Right atrium auricular region (tissue), 2 donors: ENCODE measurements around the gene LSM7. TPM values are rescaled to one million over a fixed set of nuclear protein-coding genes. Genes with fewer than 3 reads are reported as not detected.

Experiments
- DNase-seq: peaks from one replicate; pipeline ENCODE4 v3.0.0-alpha.2; 2019; ENCODE audit warnings: low spot score
- H3K27ac ChIP-seq, 2 donors: fragments of 200-600 bp; sonication (generic); 1 replicate in 1 of 2; 2 replicates in 1 of 2; pipeline ENCODE4 v1.5.1; 2016 to 2019
- H3K27me3 ChIP-seq, 2 donors: fragments of 200-600 bp; sonication (generic); one replicate each; pipeline versions ENCODE4 v1.5.1 to v1.6.0; 2017 to 2019
- H3K36me3 ChIP-seq: fragments of 200-600 bp; sonication (generic); one replicate; pipeline ENCODE4 v1.5.1; 2016
- H3K4me1 ChIP-seq, 2 donors: fragments of 200-600 bp; sonication (generic); one replicate each; pipeline versions ENCODE4 v1.5.1 to v1.6.0; 2017 to 2019
- H3K4me3 ChIP-seq, 2 donors: fragments of 200-600 bp; sonication (generic); 1 replicate in 1 of 2; 2 replicates in 1 of 2; pipeline ENCODE4 v1.5.1; 2017 to 2019; ENCODE audit warnings: mild to moderate bottlenecking in 1 of 2, moderate library complexity in 1 of 2
- H3K9me3 ChIP-seq, 2 donors: fragments of 200-600 bp; sonication (generic); one replicate each; pipeline ENCODE4 v1.5.1; 2019
- CTCF ChIP-seq, 2 donors: fragments of 200-600 bp; sonication (generic); IDR thresholded peaks; one replicate each; pipeline ENCODE4 v1.5.1; 2019; ENCODE audit warnings: antibody characterized with exemption in 2 of 2
- total RNA-seq, 2 donors: library from RNA; depleted of rRNA; stranded (reverse); fragments of >200 nt; gene quantifications; one replicate each; pipeline ENCODE4 v1.1.0, GENCODE V29; 2016

Gene LSM7
- total RNA-seq, 2 donors from 2014 or later: 38.6 to 104 TPM

- no peak overlapping the region for H3K4me3 ChIP-seq
- no peaks in the 10 kb centered on the region for H3K9me3 ChIP-seq
- H3K27me3 ChIP-seq: no peaks in the 10 kb centered on the region
- H3K27ac ChIP-seq: no peak overlapping the region
- DNase-seq: no peak
- H3K36me3 ChIP-seq: peaks cover 14% of the 10 kb centered on the region
- TF ChIP-seq CTCF (IDR thresholded peaks at IDR 0.05): no peak
- H3K4me1 ChIP-seq: peaks cover 0 to 4% of the 10 kb centered on the region in 2 donors
Observed at GRCh38 chr19:2320049-2320448, 8.3 kb downstream of the LSM7 start.

GRCh38 chr19:2319551-2319950, 8.8 kb downstream of the LSM7 start:
- H3K27ac ChIP-seq: no peak overlapping the region
- no peak overlapping the region for H3K4me3 ChIP-seq
- peaks cover 0 to 4% of the 10 kb centered on the region in 2 donors for H3K4me1 ChIP-seq
- peaks cover 14% of the 10 kb centered on the region for H3K36me3 ChIP-seq
- TF ChIP-seq CTCF (IDR thresholded peaks at IDR 0.05): no peak
- peaks cover 0 to 3% of the 10 kb centered on the region in 2 donors for H3K9me3 ChIP-seq
- no peak for DNase-seq
- no peaks in the 10 kb centered on the region for H3K27me3 ChIP-seq

GRCh38 chr19:2318923-2319322, 9.5 kb downstream of the LSM7 start:
- Histone ChIP-seq H3K4me3 (no peak overlapping the region), H3K27ac (no peak overlapping the region), H3K4me1 (peaks cover 0 to 4% of the 10 kb centered on the region in 2 donors), H3K9me3 (peaks cover 0 to 3% of the 10 kb centered on the region in 2 donors), H3K27me3 (no peaks in the 10 kb centered on the region), H3K36me3 (peaks cover 14% of the 10 kb centered on the region)
- no peak for DNase-seq
- no peak for TF ChIP-seq CTCF (IDR thresholded peaks at IDR 0.05)

- Histone ChIP-seq H3K27me3 (peaks cover 0 to under 1% of the 10 kb centered on the region in 2 donors), H3K36me3 (peaks cover 5% of the 10 kb centered on the region), H3K9me3 (peaks cover 0 to 3% of the 10 kb centered on the region in 2 donors), H3K4me1 (peaks cover 0 to 4% of the 10 kb centered on the region in 2 donors), H3K27ac (no peak overlapping the region), H3K4me3 (no peak overlapping the region)
- no peak for TF ChIP-seq CTCF (IDR thresholded peaks at IDR 0.05)
- DNase-seq: no peak
Observed at GRCh38 chr19:2317756-2318155, 10.6 kb downstream of the LSM7 start.

- H3K27ac ChIP-seq: no peak overlapping the region
- H3K36me3 ChIP-seq: peaks cover 4% of the 10 kb centered on the region
- H3K9me3 ChIP-seq: peaks cover 0 to 3% of the 10 kb centered on the region in 2 donors
- H3K4me3 ChIP-seq: no peak overlapping the region
- DNase-seq: no peak
- peaks cover 0 to 5% of the 10 kb centered on the region in 2 donors for H3K27me3 ChIP-seq
- peaks cover 0 to 4% of the 10 kb centered on the region in 2 donors for H3K4me1 ChIP-seq
- TF ChIP-seq CTCF (IDR thresholded peaks at IDR 0.05): no peak
Observed at GRCh38 chr19:2317300-2317699, 11.1 kb downstream of the LSM7 start.

GRCh38 chr19:2315818-2316353, 12.5 kb downstream of the LSM7 start:
- DNase-seq: peak; percentile 79
- H3K36me3 ChIP-seq: no peaks in the 10 kb centered on the region
- TF ChIP-seq CTCF (IDR thresholded peaks at IDR 0.05): peak in 1 of 2 donors; percentile 70

More at GRCh38 chr19:2315818-2316353, 12.5 kb downstream of the LSM7 start:
- H3K27ac ChIP-seq: no peak overlapping the region
- peaks cover 0 to 8% of the 10 kb centered on the region in 2 donors for H3K27me3 ChIP-seq
- peaks cover 0 to 3% of the 10 kb centered on the region in 2 donors for H3K9me3 ChIP-seq
- H3K4me1 ChIP-seq: peaks cover 0 to 4% of the 10 kb centered on the region in 2 donors
- no peak overlapping the region for H3K4me3 ChIP-seq
